Suprapubic skin (tissue), 3 donors: ENCODE measurements around the gene WWP2.

Source experiments
- CTCF ChIP-seq, 2 donors: fragments of 200-600 bp in 1 of 2; fragments of 450-650 bp in 1 of 2; sonication (generic) in 1 of 2; IDR thresholded peaks; one replicate each; pipeline ENCODE4 v1.5.1; 2016 to 2019; ENCODE audit warnings: antibody characterized with exemption in 2 of 2, mild to moderate bottlenecking in 1 of 2, moderate library complexity in 1 of 2
- POLR2A ChIP-seq, 2 donors: fragments of 450-650 bp; IDR thresholded peaks; one replicate each; pipeline ENCODE4 v1.6.1; 2017; ENCODE audit warnings: antibody characterized with exemption in 2 of 2, mild to moderate bottlenecking in 2 of 2, moderate library complexity in 2 of 2

GRCh38 chr16:69823831-69824563, 61.9 kb downstream of the WWP2 start:
- TF ChIP-seq CTCF (IDR thresholded peaks at IDR 0.05) (no peak), POLR2A (IDR thresholded peaks at IDR 0.05) (no peak)
